IPS-18a (cell line): ENCODE data around the gene ANKRD60.

Experiments
- H3K27ac ChIP-seq: one replicate; pipeline ENCODE4 v1.5.1; 2013; ENCODE audit warnings: low read length
- H3K27me3 ChIP-seq: one replicate; pipeline ENCODE4 v1.6.1; 2013; ENCODE audit warnings: mild to moderate bottlenecking, low read length; ENCODE audit not compliant: control insufficient read depth, insufficient read depth
- H3K36me3 ChIP-seq: one replicate; pipeline ENCODE4 v1.6.1; 2013; ENCODE audit warnings: low read depth, low read length; ENCODE audit not compliant: control insufficient read depth
- H3K4me1 ChIP-seq: one replicate; pipeline ENCODE4 v1.6.1; 2013; ENCODE audit warnings: low read depth, low read length; ENCODE audit not compliant: control insufficient read depth
- H3K4me3 ChIP-seq: one replicate; pipeline ENCODE4 v1.5.1; 2013; ENCODE audit warnings: low read length
- H3K9ac ChIP-seq: one replicate; pipeline ENCODE4 v1.6.1; 2013; ENCODE audit warnings: mild to moderate bottlenecking, low read length, moderate library complexity
- H3K9me3 ChIP-seq: one replicate; pipeline ENCODE4 v1.6.1; 2013; ENCODE audit warnings: low read depth, low read length; ENCODE audit not compliant: control insufficient read depth

The ANKRD60 gene

DNA sequence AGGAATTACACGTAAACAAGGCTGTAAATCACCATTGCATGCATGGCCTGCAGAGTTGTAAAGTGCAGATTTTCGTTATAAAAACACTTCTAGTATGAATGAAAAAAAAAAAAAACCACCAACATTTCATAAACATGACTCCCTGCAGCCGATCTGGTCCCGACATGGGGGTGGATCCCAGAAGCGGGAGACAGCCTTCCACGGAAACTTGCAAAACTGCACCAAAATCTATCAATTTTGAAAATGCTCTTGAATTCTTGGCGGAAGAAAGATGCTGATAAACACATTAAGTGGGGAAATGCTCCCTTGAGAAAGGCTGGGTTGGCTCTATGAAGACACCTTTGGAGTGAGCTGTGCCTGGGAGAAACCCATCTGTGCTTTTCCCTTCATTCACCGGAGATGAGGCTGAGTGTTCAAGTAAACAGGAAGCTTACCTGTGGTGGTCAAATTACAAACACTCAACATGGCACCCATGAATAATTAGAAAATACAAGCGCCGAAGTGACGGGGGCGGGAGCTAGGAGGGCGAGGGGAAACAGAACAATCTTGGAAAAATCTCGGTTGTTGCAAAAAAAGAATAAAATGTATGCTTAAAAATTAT, 845 bp upstream of the ANKRD60 start:
- peaks cover 35% of the 10 kb centered on the region for H3K27me3 ChIP-seq
- no peaks in the 10 kb centered on the region for H3K36me3 ChIP-seq
- H3K4me3 ChIP-seq, result peak overlapping the region; percentile 61
- H3K4me1 ChIP-seq, result no peaks in the 10 kb centered on the region
- H3K9me3 ChIP-seq, result no peaks in the 10 kb centered on the region
- no peak overlapping the region for H3K27ac ChIP-seq
- H3K9ac ChIP-seq, result peak overlapping the region; percentile 67

DNA sequence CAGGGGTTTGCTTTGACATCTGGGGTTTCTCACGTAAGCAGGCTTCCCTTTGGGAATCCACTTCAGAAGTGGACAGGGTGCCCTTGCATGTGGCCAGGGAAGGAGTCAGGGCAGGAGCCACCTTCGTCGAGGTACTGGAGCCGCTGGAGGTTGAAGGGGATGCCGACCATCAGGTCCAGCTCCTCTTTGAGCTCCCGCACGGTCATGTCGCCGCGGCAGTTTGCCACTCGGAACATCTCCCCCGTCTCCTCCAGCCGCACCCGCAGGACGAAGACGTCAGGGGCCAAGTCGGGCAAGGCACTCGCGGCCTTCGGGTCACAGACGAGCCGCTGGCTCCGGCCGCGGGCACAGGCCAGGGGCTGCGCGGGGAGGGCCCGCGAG, 360 bp downstream of the ANKRD60 start:
- H3K4me3 ChIP-seq, result peak overlapping the region; percentile 51

DNA sequence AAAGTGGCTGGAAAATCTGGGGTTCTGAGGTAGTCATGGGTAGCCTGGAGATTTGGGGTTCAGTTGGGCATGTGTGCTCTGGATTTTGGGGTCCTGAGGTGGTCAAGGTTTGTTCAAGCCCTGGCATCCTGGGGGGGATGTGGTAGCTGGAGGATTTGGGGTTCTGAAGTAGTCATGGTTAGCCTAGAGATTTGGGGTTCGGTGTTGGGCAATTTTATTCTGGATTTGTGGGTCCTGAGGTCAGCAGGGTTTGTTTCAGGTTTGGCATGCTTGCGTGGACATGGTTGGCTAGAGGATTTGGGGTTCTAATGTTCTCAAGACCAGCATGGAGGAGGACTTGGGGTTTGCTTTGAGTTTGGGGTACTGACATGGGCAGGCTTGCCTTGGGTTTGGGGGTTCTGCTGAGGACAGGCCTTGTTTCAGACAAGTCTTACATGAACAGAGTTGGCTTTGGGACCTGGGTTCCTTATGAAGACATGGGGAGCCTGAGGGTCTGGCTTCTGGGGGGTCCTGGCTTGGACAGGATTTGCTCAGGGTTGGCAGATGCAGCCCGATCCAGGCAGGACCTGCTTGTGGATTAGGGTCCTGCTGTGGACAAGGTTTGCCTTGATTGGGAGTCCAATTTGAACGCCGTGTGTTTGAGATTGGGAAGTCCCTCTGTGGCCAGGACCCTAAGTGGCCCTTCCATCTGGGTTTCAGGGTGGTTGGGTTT, 906 bp downstream of the ANKRD60 start:
- no peak overlapping the region for H3K27ac ChIP-seq
- peaks cover 35% of the 10 kb centered on the region for H3K27me3 ChIP-seq
- H3K9me3 ChIP-seq, result no peaks in the 10 kb centered on the region
- H3K4me3 ChIP-seq, result peak overlapping the region; percentile 51
- no peaks in the 10 kb centered on the region for H3K36me3 ChIP-seq
- no peaks in the 10 kb centered on the region for H3K4me1 ChIP-seq
- H3K9ac ChIP-seq, result no peak overlapping the region

More for the DNA sequence above, 360 bp downstream of the ANKRD60 start:
- Histone ChIP-seq H3K9ac (no peak overlapping the region), H3K9me3 (no peaks in the 10 kb centered on the region), H3K27me3 (peaks cover 35% of the 10 kb centered on the region), H3K4me1 (no peaks in the 10 kb centered on the region), H3K27ac (no peak overlapping the region), H3K36me3 (no peaks in the 10 kb centered on the region)

DNA sequence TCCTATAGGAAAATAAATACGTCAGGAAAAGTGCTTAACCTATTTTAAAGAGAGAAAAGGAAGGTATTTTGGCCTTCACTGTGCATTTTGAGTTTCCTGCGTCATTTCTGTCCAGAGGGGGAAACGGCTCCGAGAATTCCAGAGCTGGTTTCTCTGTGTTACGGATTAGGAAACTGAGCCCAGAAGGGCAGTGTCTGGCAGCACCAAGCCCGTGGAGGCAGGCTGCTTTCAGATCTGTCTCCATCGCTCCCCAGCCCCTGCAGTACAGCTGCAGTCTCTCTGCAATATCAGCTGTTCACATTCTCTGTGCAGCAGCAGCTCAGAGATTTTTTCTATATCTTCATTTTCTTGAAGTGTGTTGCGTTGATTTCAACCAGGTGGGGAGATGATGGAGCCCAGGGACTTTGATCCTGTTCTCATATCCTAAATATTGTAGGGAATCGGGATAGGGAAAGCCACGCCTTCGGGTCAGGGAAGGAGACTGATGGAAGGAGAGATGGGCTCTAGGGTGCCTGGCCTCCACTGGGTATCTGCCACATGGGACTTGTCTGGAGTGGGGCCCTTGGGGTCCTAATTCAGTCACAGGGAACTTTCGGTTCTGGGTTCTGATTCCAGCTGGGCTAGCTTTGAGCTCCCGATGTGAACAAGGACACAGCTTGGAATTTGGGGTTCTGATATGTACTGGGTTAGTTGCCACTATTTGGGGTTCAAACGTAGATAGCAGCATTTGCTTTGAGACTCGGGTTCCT, 2.8 kb downstream of the ANKRD60 start:
- Histone ChIP-seq H3K27me3 (peaks cover 35% of the 10 kb centered on the region), H3K36me3 (no peaks in the 10 kb centered on the region), H3K4me1 (no peaks in the 10 kb centered on the region), H3K4me3 (no peak overlapping the region), H3K9ac (no peak overlapping the region), H3K27ac (no peak overlapping the region), H3K9me3 (no peaks in the 10 kb centered on the region)

DNA sequence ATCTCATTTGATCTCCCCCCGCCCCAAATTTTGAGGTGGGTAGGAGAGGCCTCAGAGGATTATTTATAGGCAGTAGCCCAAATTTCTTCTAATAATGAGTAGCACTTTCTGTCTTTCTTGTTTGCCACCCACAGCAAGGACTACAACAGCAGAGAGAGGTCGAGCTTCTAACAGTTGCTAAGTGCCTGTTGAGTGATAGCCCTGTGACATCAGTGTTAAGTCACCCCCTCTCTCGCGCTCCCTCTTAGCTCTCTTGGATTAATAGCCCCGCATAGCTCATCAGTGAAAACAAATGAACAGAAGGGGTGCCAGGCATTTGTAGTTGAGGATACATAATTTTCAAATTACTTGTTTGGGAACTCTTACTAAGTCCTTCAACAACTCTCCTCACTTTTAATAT, 3.5 kb downstream of the ANKRD60 start:
- Histone ChIP-seq H3K27ac (no peak overlapping the region), H3K9ac (no peak overlapping the region), H3K27me3 (peaks cover 31% of the 10 kb centered on the region), H3K9me3 (no peaks in the 10 kb centered on the region), H3K4me1 (no peaks in the 10 kb centered on the region), H3K36me3 (no peaks in the 10 kb centered on the region), H3K4me3 (no peak overlapping the region)

DNA sequence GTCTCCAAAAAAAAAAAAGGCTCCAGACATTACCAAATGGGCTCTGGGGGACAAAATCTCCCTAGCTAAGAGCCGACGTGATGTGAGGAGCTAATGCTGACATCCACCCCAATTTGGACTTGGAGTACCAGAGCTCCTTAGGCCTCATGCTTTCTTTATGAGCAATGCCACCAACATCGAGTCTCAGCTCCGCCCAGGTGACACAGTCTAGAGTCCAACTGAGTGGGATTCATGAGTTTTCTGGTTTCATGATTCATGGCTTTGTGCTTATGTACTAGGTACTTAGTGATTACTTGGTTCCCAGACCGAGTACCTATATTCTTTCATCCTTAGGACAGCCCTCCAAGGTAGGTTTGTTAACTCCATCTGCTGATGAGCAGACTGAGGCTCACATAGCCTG, 4.4 kb downstream of the ANKRD60 start:
- Histone ChIP-seq H3K9ac (no peak overlapping the region), H3K4me1 (no peaks in the 10 kb centered on the region), H3K27me3 (peaks cover 22% of the 10 kb centered on the region), H3K4me3 (no peak overlapping the region), H3K9me3 (peaks cover 2% of the 10 kb centered on the region), H3K36me3 (no peaks in the 10 kb centered on the region), H3K27ac (no peak overlapping the region)

DNA sequence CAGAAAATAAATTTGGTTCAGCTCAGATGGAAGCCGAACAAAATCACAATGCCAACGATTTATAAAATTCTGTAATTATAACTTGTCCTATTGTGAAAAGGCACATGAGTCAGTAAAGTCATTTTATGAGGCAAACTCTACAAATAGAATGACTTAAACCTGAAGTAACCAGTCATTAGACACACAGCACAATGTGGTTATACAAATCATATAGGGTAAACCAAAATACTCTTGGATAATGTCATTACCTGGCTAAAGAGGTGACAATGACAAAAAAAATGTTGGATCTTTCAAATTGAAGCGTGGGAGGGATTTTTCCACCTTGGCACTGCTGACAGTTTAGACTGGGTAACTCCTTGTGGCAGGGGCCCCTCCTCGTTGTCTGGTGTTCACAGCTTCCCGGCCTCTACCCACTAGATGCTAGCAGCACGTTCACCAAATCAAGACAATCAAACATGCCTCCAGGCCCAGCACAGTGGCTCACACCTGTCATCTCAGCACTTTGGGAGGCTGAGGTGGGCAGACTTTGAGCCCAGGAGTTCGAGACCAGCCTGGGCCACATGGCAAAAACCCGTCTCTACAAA, 5.0 kb downstream of the ANKRD60 start:
- Histone ChIP-seq H3K27me3 (peaks cover 18% of the 10 kb centered on the region), H3K9me3 (peaks cover 4% of the 10 kb centered on the region), H3K9ac (no peak overlapping the region), H3K4me3 (no peak overlapping the region), H3K4me1 (no peaks in the 10 kb centered on the region), H3K27ac (no peak overlapping the region), H3K36me3 (no peaks in the 10 kb centered on the region)

DNA sequence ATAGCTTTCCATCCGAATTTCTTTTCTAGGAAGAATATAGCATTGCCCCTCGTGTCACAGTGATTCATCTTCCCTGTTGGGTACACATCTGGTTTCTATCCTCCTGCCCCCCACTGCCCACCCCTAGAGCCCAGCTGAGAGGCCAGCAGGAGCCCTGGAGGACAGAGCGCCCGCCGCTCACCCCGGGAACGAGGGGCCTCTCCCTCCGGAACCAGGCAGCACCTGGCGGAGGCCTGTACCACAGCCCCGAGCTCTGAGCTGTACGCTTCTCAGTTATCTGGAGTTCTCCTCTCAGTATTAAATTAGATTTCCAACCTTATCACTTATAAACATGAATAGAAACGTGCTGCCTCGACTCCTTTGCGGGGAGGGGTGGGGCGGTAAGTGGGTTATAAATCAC, 6.0 kb downstream of the ANKRD60 start:
- no peaks in the 10 kb centered on the region for H3K4me1 ChIP-seq
- peaks cover 4% of the 10 kb centered on the region for H3K9me3 ChIP-seq
- H3K9ac ChIP-seq, result no peak overlapping the region
- peaks cover 10% of the 10 kb centered on the region for H3K27me3 ChIP-seq
- H3K36me3 ChIP-seq, result no peaks in the 10 kb centered on the region
- H3K4me3 ChIP-seq, result no peak overlapping the region
- H3K27ac ChIP-seq, result no peak overlapping the region

DNA sequence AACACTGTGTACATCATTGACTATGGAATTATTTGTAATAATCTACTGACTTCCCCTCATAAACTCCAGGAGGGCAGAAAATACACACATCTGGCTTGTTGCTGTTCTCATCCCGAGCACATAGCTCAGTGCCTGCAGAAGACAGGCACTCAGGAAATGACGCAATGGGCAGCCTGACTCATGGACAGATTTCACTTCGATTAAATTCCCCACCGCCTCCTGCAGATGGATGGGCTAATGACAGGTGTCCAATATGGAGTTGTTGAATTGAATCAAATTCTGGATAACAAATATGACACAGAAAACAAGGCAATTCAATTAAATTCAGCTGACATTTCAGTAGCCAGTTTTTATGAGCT, 9.1 kb downstream of the ANKRD60 start:
- H3K4me3 ChIP-seq, result no peak overlapping the region
- H3K9me3 ChIP-seq, result peaks cover 4% of the 10 kb centered on the region
- H3K27ac ChIP-seq, result no peak overlapping the region
- no peaks in the 10 kb centered on the region for H3K4me1 ChIP-seq
- no peaks in the 10 kb centered on the region for H3K36me3 ChIP-seq
- H3K27me3 ChIP-seq, result no peaks in the 10 kb centered on the region
- H3K9ac ChIP-seq, result no peak overlapping the region

DNA sequence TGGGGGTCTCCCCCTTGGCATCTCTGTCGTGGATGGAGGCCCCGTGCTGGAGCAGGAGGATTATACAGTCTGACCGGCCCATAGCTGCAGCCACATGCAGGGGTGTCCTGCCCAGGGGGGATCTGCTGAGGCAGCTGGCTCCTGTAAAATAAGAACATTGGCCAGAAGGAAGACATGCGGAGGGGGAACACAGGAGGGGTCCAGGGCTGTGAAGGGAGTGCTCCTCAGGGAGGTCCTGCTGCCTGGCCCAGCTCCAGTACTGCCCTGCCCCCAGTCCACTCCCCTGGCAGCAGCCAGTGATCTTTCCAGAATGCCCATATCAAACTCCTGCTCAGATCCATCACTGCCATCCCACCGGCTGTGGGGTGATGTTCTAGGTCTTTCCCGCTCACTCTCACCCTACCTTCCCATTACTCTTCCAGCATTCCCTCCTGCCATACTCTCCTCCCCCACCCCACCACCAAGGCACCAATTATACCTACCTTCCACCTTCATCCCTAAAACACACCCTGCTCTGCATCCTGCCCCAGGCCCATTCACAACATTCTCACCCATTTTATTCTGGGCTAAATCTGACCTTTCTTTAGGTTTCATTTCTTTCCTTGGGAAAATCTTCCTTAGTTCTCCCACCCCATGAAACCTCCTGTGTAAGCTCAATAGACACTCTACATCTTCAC, 9.7 kb downstream of the ANKRD60 start:
- H3K9me3 ChIP-seq, result peaks cover 4% of the 10 kb centered on the region
- no peak overlapping the region for H3K9ac ChIP-seq
- H3K36me3 ChIP-seq, result no peaks in the 10 kb centered on the region
- H3K27ac ChIP-seq, result no peak overlapping the region
- H3K4me3 ChIP-seq, result no peak overlapping the region
- H3K27me3 ChIP-seq, result no peaks in the 10 kb centered on the region
- H3K4me1 ChIP-seq, result no peaks in the 10 kb centered on the region

DNA sequence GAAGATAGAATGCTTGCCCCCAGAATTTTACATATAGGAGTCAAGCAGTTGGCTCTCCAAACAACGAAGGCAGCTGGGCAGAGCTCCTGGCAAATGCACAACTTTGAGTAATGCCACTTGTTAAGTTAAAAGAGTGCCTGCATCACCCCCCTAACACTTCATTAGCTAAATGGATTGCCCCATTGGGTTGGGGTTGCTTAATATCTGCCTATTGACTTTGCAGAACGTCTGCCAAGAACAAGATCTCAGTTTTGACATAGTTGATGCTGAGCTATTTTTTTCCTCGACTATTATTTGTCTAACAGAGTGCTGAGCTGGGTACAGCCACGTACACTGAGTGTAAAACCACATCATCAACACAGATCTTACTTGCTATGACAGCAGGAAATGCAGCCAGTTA, 12.1 kb downstream of the ANKRD60 start:
- Histone ChIP-seq H3K9me3 (peaks cover 4% of the 10 kb centered on the region), H3K9ac (no peak overlapping the region), H3K27me3 (no peaks in the 10 kb centered on the region), H3K36me3 (no peaks in the 10 kb centered on the region), H3K4me3 (no peak overlapping the region), H3K27ac (no peak overlapping the region), H3K4me1 (no peaks in the 10 kb centered on the region)
